Gastroesophageal sphincter (tissue), 4 donors: ENCODE results near the gene ARMH1. TPM values are rescaled to one million over a fixed set of nuclear protein-coding genes. Genes with fewer than 3 reads are reported as not detected.
"Not testable (repeated sequence)": the region's sequence is repeated elsewhere in the genome, so short reads cannot be mapped to it uniquely, and the experiment has no call there.

Source experiments
- ATAC-seq: fragments of 150-250 bp; one replicate; pipeline ENCODE4 v1.9.1; 2016; ENCODE audit warnings: mild to moderate bottlenecking, moderate library complexity
- H3K27ac ChIP-seq, 4 donors: fragments of 200-600 bp; sonication (generic) in 3 of 4; 1 replicate in 3 of 4; 2 replicates in 1 of 4; pipeline ENCODE4 v1.5.1; 2016 to 2019
- H3K27me3 ChIP-seq: fragments of 200-600 bp; sonication (generic); one replicate; pipeline ENCODE4 v1.5.1; 2019
- H3K36me3 ChIP-seq, 2 donors: fragments of 200-600 bp; sonication (generic); one replicate each; pipeline ENCODE4 v1.5.1; 2019; ENCODE audit warnings: control low read depth in 1 of 2
- H3K4me1 ChIP-seq, 3 donors: fragments of 200-600 bp; sonication (generic); 1 replicate in 2 of 3; 2 replicates in 1 of 3; pipeline ENCODE4 v1.5.1; 2016 to 2019; ENCODE audit warnings: control low read depth in 2 of 3
- H3K4me3 ChIP-seq, 2 donors: fragments of 200-600 bp; sonication (generic); one replicate each; pipeline ENCODE4 v1.5.1; 2019; ENCODE audit warnings: mild to moderate bottlenecking in 1 of 2, moderate library complexity in 1 of 2
- H3K9me3 ChIP-seq, 3 donors: fragments of 200-600 bp; sonication (generic); one replicate each; pipeline ENCODE4 v1.5.1; 2017 to 2019; ENCODE audit warnings: control low read depth in 2 of 3
- CTCF ChIP-seq, 4 experiments: fragments of 200-600 bp in 2 of 4; fragments of 450-650 bp in 2 of 4; sonication (generic) in 1 of 4; IDR thresholded peaks; one replicate each; pipeline ENCODE4 v1.5.1; 2017 to 2019; ENCODE audit warnings: antibody characterized with exemption in 4 of 4, mild to moderate bottlenecking in 2 of 4, moderate library complexity in 2 of 4
- EP300 ChIP-seq: sonication (generic); formaldehyde crosslinking; IDR thresholded peaks from one replicate; pipeline ENCODE4 v1.6.1; 2017; ENCODE audit warnings: antibody characterized with exemption, mild to moderate bottlenecking
- POLR2A ChIP-seq, 2 donors: fragments of 450-650 bp; IDR thresholded peaks; one replicate each; pipeline ENCODE4 v1.6.1; 2017; ENCODE audit warnings: antibody characterized with exemption in 2 of 2, mild to moderate bottlenecking in 2 of 2, moderate library complexity in 1 of 2
- POLR2AphosphoS5 ChIP-seq: sonication (generic); formaldehyde crosslinking; IDR thresholded peaks from one replicate; pipeline ENCODE4 v1.6.1; 2017; ENCODE audit warnings: antibody characterized with exemption
- WGBS, 2 donors: methylation state at CpG; one replicate each; pipeline ENCODE4 v1.1.5; 2018; ENCODE audit warnings: low coverage in 1 of 2; 5-methylcytosine and 5-hydroxymethylcytosine counted together
- total RNA-seq, 4 donors: library from RNA; depleted of rRNA; stranded (reverse); fragments of >200 nt; gene quantifications; one replicate each; pipeline ENCODE4 v1.1.0, GENCODE V29; 2016

ARMH1 gene
- total RNA-seq, 4 donors from 2014 or later: 0.66 to 3.0 (median 1.3) TPM

GRCh38 chr1:44733784-44734183, 59.3 kb downstream of the ARMH1 start:
- TF ChIP-seq EP300: no peak
- WGBS, 2 donors: 70% methylated on average over 1 of the region's 1 CpG; no CpG with 5 or more reads in 1 of the 2 donors
- Histone ChIP-seq H3K27me3 (no peaks in the 10 kb centered on the region), H3K4me1 (peaks cover 0 to 23% (median 0%) of the 10 kb centered on the region in 3 donors), H3K9me3 (no peaks in the 10 kb centered on the region), H3K36me3 (no peaks in the 10 kb centered on the region), H3K4me3 (no peak overlapping the region), H3K27ac (peak overlapping the region in 3 of 4 donors; percentile 38 to 48 (median 47))
- ATAC-seq: no peak

- 100% methylated on average over 1 of the region's 1 CpG for WGBS, 2 donors
- Histone ChIP-seq H3K4me3 (no peak overlapping the region), H3K4me1 (peaks cover 0 to 14% (median 4%) of the 10 kb centered on the region in 3 donors), H3K36me3 (no peaks in the 10 kb centered on the region), H3K27me3 (no peaks in the 10 kb centered on the region), H3K27ac (no peak overlapping the region), H3K9me3 (no peaks in the 10 kb centered on the region)
- TF ChIP-seq CTCF (IDR thresholded peaks at IDR 0.05) (no peak), POLR2A (IDR thresholded peaks at IDR 0.05) (no peak), POLR2AphosphoS5 (no peak), EP300 (no peak)
- ATAC-seq: no peak
These were observed 61.5 kb downstream of the ARMH1 start for GRCh38 chr1:44735992-44736391.

GRCh38 chr1:44738953-44739306, 64.4 kb downstream of the ARMH1 start:
- WGBS, 2 donors: 60 to 86% methylated on average over 1 of the region's 1 CpG
- ATAC-seq: not testable (repeated sequence)

GRCh38 chr1:44739307-44740178, 65.0 kb downstream of the ARMH1 start, which contains the start of gene KIF2C:
Gene KIF2C, plus strand, starts transcription at chr1:44739837. Its CDS starts 96 bp downstream, at chr1:44739933.
- peak within 1 kb of the TSS; percentile 57 to 71 for H3K4me3 ChIP-seq
- H3K4me1 ChIP-seq: peaks cover 0 to 12% (median 4%) of the 10 kb centered on the region in 3 donors
- WGBS, 2 donors: 0 to 6% methylated on average over 9 to 18 of the region's 57 CpGs
- no peaks in the 10 kb centered on the region for H3K36me3 ChIP-seq
- peak within 1 kb of the TSS; percentile 67 to 90 (median 88) for H3K27ac ChIP-seq
- H3K9me3 ChIP-seq: no peaks in the 10 kb centered on the region
- ATAC-seq: peak; percentile 100
- H3K27me3 ChIP-seq: no peaks in the 10 kb centered on the region
- TF ChIP-seq CTCF (IDR thresholded peaks at IDR 0.05) (peak in 1 of 4 experiments; percentile 23), POLR2AphosphoS5 (peak; percentile 82), EP300 (no peak), POLR2A (IDR thresholded peaks at IDR 0.05) (peak; percentile 35 to 73)

More at GRCh38 chr1:44738953-44739306, 64.4 kb downstream of the ARMH1 start:
- not testable (repeated sequence) for H3K36me3 ChIP-seq, H3K9me3 ChIP-seq, H3K27me3 ChIP-seq
- Histone ChIP-seq H3K4me1 (peaks cover 0 to 12% (median 4%) of the 10 kb centered on the region in 3 donors), H3K4me3 (peak overlapping the region; percentile 57 to 71), H3K27ac (peak overlapping the region; percentile 67 to 90 (median 88))

- peaks cover 0 to 12% (median 4%) of the 10 kb centered on the region in 3 donors for H3K4me1 ChIP-seq
- no peaks in the 10 kb centered on the region for H3K36me3 ChIP-seq
- no peak for ATAC-seq
- H3K27ac ChIP-seq: peak overlapping the region in 3 of 4 donors; percentile 86 to 90 (median 89)
- no peaks in the 10 kb centered on the region for H3K27me3 ChIP-seq
- no peaks in the 10 kb centered on the region for H3K9me3 ChIP-seq
- peak overlapping the region in 1 of 2 donors; percentile 57 for H3K4me3 ChIP-seq
- WGBS, 2 donors: 0 to 6% methylated on average over 5 to 12 of the region's 14 CpGs
- TF ChIP-seq CTCF (IDR thresholded peaks at IDR 0.05) (no peak), POLR2A (IDR thresholded peaks at IDR 0.05) (no peak), EP300 (no peak), POLR2AphosphoS5 (no peak)
These were observed 65.7 kb downstream of the ARMH1 start for GRCh38 chr1:44740179-44740617.
